LHCN-M2 (cell line): ENCODE results near the gene RGPD4. TPM values are rescaled to one million over a fixed set of nuclear protein-coding genes. Genes with fewer than 3 reads are reported as not detected.
A peak's percentile ranks its signal among the peaks of the same experiment; 100 is the strongest.

Source experiments
- DNase-seq: peaks from one replicate; pipeline ENCODE4 v3.0.0-alpha.2; 2012; ENCODE audit warnings: low read depth
- total RNA-seq: library from RNA; depleted of rRNA; stranded (reverse); fragments of >200 nt; gene quantifications from 2 replicates; pipeline ENCODE4 v1.2.3, GENCODE V29; 2014; rRNA removed

RGPD4 gene
- total RNA-seq, 1 experiment from 2014 or later, result not detected

GRCh38 chr2:107927034-107927534, 100.4 kb downstream of the RGPD4 start:
- no peak for DNase-seq

GRCh38 chr2:107931412-107931811, 104.7 kb downstream of the RGPD4 start:
- DNase-seq, result no peak

- DNase-seq, result peak; percentile 14
Measured at GRCh38 chr2:107932488-107932887, 105.8 kb downstream of the RGPD4 start.

- DNase-seq, result peak; percentile 16
Measured at GRCh38 chr2:107932979-107933378, 106.3 kb downstream of the RGPD4 start.

- no peak for DNase-seq
Measured at GRCh38 chr2:107936433-107937359, 110.0 kb downstream of the RGPD4 start.

Other genes with a start within 250 kb of the RGPD4 start
- not detected in 2 replicates for gene SLC5A7, start 159.6 kb downstream of the RGPD4 start, total RNA-seq